ENCODE results near the gene MCTP1. TPM values are rescaled to one million over a fixed set of nuclear protein-coding genes. Genes with fewer than 3 reads are reported as not detected.
"Not testable (repeated sequence)": the region's sequence is repeated elsewhere in the genome, so short reads cannot be mapped to it uniquely, and the experiment has no call there.

The MCTP1 gene
- total RNA-seq, 1 experiment from 2014 or later, result 7.5 TPM

DNA sequence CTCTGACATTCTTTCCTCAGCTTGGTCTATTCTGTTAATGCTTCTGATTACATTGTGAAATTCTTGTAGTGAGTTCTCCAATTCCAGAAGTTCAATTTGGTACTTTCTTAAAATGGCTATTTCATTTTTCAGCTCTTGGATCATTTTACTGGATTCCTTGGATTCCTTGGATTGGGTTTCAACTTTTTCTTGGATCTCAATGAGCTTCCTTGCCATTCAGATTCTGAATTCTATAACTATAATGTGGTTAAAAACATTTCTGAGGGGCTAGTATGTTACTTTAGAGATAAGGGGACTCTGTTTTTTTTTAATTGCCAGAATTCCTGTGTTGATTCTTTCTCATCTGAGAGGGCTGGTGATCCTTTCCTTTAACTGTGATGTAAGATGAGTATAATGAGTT lies 136.4 kb downstream of the MCTP1 start:
- no peak overlapping the region for H3K9ac ChIP-seq (ENCODE audit: low read length)
- no peaks in the 10 kb centered on the region for H3F3A ChIP-seq (ENCODE audit: low read length, unreplicated experiment)
- ATAC-seq, result no peak
- H3K9me3 ChIP-seq (ENCODE audit: low read length), result no peaks in the 10 kb centered on the region
- CTCF ChIA-PET, result no interaction called here
- H3K36me3 ChIP-seq (ENCODE audit: low read depth, low read length), result no peaks in the 10 kb centered on the region
- no peaks in the 10 kb centered on the region for H4K20me1 ChIP-seq (ENCODE audit: low read length)
- no peak for DNase-seq
- no peak overlapping the region for H3K27ac ChIP-seq (ENCODE audit: low read length)
- H3K27me3 ChIP-seq (ENCODE audit: low read length), result no peaks in the 10 kb centered on the region
- no peaks in the 10 kb centered on the region for H3K79me2 ChIP-seq (ENCODE audit: low read length)
- no peaks in the 10 kb centered on the region for H3K4me1 ChIP-seq (ENCODE audit: insufficient read depth, low read length)
- TF ChIP-seq, protein P1, sequence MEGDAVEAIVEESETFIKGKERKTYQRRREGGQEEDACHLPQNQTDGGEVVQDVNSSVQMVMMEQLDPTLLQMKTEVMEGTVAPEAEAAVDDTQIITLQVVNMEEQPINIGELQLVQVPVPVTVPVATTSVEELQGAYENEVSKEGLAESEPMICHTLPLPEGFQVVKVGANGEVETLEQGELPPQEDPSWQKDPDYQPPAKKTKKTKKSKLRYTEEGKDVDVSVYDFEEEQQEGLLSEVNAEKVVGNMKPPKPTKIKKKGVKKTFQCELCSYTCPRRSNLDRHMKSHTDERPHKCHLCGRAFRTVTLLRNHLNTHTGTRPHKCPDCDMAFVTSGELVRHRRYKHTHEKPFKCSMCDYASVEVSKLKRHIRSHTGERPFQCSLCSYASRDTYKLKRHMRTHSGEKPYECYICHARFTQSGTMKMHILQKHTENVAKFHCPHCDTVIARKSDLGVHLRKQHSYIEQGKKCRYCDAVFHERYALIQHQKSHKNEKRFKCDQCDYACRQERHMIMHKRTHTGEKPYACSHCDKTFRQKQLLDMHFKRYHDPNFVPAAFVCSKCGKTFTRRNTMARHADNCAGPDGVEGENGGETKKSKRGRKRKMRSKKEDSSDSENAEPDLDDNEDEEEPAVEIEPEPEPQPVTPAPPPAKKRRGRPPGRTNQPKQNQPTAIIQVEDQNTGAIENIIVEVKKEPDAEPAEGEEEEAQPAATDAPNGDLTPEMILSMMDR (conservative IDR thresholded peaks at IDR 0.05; ENCODE audit: low read depth, low read length), result no peak
- TF ChIP-seq EZH2 (IDR thresholded peaks at IDR 0.05; ENCODE audit: low read length, unreplicated experiment) (no peak), EZH2phosphoT487 (IDR thresholded peaks at IDR 0.05; ENCODE audit: borderline replicate concordance, low read length) (no peak)
- no peak overlapping the region for H2AFZ ChIP-seq (ENCODE audit: low read length)
- H3K9me2 ChIP-seq (replicated peaks; ENCODE audit: low read length), result no peaks in the 10 kb centered on the region
- no TSS peak for BruUV-seq (replicated peaks)
- no peak overlapping the region for H3K4me3 ChIP-seq (ENCODE audit: low read length)
- H3K4me2 ChIP-seq (ENCODE audit: low read length), result no peak overlapping the region
- POLR2A ChIA-PET (ENCODE audit: unreplicated experiment), result no interaction called here
- intact Hi-C loops (cut with micrococcal nuclease), result no loop called here

DNA sequence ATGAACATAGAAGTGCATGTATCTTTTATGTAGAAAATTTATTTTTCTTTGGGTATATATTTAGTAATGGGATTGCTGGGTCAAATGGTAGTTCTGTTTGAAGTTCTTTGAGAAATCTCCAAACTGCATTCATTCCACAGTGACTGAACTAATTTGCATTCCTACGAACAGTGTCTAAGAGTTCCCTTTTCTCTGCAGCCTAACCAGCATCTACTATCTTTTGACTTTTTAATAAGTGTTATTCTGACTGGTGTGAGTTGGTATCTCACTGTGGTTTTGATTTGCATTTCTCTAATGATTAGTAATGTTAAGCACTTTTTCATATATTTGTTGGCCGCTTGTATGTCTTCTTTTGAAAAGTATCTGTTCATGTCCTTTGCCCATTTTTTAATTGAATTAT lies 141.0 kb downstream of the MCTP1 start:
- intact Hi-C loops (cut with micrococcal nuclease); H3K27ac ChIP-seq (ENCODE audit: low read length); H3K4me1 ChIP-seq (ENCODE audit: insufficient read depth, low read length); CTCF ChIA-PET; H3K4me3 ChIP-seq (ENCODE audit: low read length); H3F3A ChIP-seq (ENCODE audit: low read length, unreplicated experiment); BruUV-seq (replicated peaks); POLR2A ChIA-PET (ENCODE audit: unreplicated experiment); H3K79me2 ChIP-seq (ENCODE audit: low read length); H3K4me2 ChIP-seq (ENCODE audit: low read length); ATAC-seq; H3K9ac ChIP-seq (ENCODE audit: low read length); H4K20me1 ChIP-seq (ENCODE audit: low read length); H3K27me3 ChIP-seq (ENCODE audit: low read length); DNase-seq; H3K36me3 ChIP-seq (ENCODE audit: low read depth, low read length); H2AFZ ChIP-seq (ENCODE audit: low read length); H3K9me2 ChIP-seq (replicated peaks; ENCODE audit: low read length); H3K9me3 ChIP-seq (ENCODE audit: low read length): not testable (repeated sequence)

DNA sequence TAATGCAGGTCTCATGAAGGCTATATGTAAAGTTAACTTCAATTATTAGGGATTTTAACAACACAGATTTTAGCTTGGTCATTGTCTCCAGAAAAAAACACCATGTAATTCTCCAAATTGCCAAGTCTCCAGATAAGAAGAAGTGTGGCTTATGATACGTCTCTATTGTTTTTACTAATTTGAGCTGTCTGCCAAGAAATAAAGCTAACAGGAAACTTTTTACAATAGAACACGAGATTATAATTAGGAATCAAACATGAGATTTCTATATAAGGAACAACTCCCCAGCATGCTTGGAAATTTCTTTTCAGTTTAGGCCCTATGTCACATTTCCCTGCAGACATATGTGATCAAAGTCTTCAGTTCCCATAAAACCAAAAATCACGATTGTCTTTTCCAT lies 142.7 kb downstream of the MCTP1 start:
- Histone ChIP-seq H3K9me3 (ENCODE audit: low read length) (no peaks in the 10 kb centered on the region), H3K79me2 (ENCODE audit: low read length) (no peaks in the 10 kb centered on the region), H3K27me3 (ENCODE audit: low read length) (no peaks in the 10 kb centered on the region), H3K4me2 (ENCODE audit: low read length) (no peak overlapping the region), H3F3A (ENCODE audit: low read length, unreplicated experiment) (no peaks in the 10 kb centered on the region), H3K9ac (ENCODE audit: low read length) (no peak overlapping the region), H3K27ac (ENCODE audit: low read length) (no peak overlapping the region), H3K4me1 (ENCODE audit: insufficient read depth, low read length) (no peaks in the 10 kb centered on the region), H3K36me3 (ENCODE audit: low read depth, low read length) (no peaks in the 10 kb centered on the region), H3K9me2 (replicated peaks; ENCODE audit: low read length) (no peaks in the 10 kb centered on the region), H2AFZ (ENCODE audit: low read length) (no peak overlapping the region), H3K4me3 (ENCODE audit: low read length) (no peak overlapping the region), H4K20me1 (ENCODE audit: low read length) (no peaks in the 10 kb centered on the region)
- BruUV-seq (replicated peaks), result no TSS peak
- intact Hi-C loops (cut with micrococcal nuclease), result no loop called here
- no peak for TF ChIP-seq EZH2 (IDR thresholded peaks at IDR 0.05; ENCODE audit: low read length, unreplicated experiment)
- TF ChIP-seq, protein P1 (conservative IDR thresholded peaks at IDR 0.05; ENCODE audit: low read depth, low read length), result no peak
- no peak for TF ChIP-seq EZH2phosphoT487 (IDR thresholded peaks at IDR 0.05; ENCODE audit: borderline replicate concordance, low read length)
- POLR2A ChIA-PET (ENCODE audit: unreplicated experiment), result no interaction called here
- ATAC-seq (no peak), DNase-seq (no peak)
- CTCF ChIA-PET, result no interaction called here
